HepG2 (cell line): Measurements from ENCODE around the gene MSMB. TPM values are rescaled to one million over a fixed set of nuclear protein-coding genes. Genes with fewer than 3 reads are reported as not detected.

ENCODE experiments used
- CSRNP1 ChIP-seq: sonication (generic); formaldehyde crosslinking; IDR thresholded peaks from 2 replicates; pipeline ENCODE4 v1.8.1; 2023; ENCODE audit warnings: mild to moderate bottlenecking, missing genetic modification reagents
- DMAP1 ChIP-seq: IDR thresholded peaks from 2 replicates; pipeline ENCODE4 v1.6.1; 2016
- FOXA1 ChIP-seq, 2 experiments: fragments of 450-650 bp in 1 of 2; sonication (generic) in 1 of 2; formaldehyde crosslinking in 1 of 2; IDR thresholded peaks; 2 replicates each; pipeline versions ENCODE4 v1.4.0 to v1.6.1; 2016 to 2020; ENCODE audit warnings: missing genetic modification reagents in 1 of 2
- FOXM1 ChIP-seq: sonication (generic); formaldehyde crosslinking; IDR thresholded peaks from 2 replicates; pipeline ENCODE4 v1.5.0; 2020; ENCODE audit warnings: missing genetic modification reagents
- KDM1A ChIP-seq: IDR thresholded peaks from 2 replicates; pipeline ENCODE4 v1.6.1; 2016; ENCODE audit warnings: missing compliant biosample characterization
- KLF13 ChIP-seq: sonication (generic); formaldehyde crosslinking; IDR thresholded peaks from 2 replicates; pipeline ENCODE4 v1.4.0; 2020; ENCODE audit warnings: mild to moderate bottlenecking, missing genetic modification reagents
- REPIN1 ChIP-seq: sonication (generic); formaldehyde crosslinking; IDR thresholded peaks from 2 replicates; pipeline ENCODE4 v1.8.0; 2022; ENCODE audit warnings: missing genetic modification reagents, low read depth, mild to moderate bottlenecking, borderline replicate concordance
- RFX3 ChIP-seq: IDR thresholded peaks from 2 replicates; pipeline ENCODE4 v1.6.1; 2016; ENCODE audit warnings: missing biosample characterization, missing genetic modification reagents
- SMAD9 ChIP-seq: sonication (generic); formaldehyde crosslinking; IDR thresholded peaks from 2 replicates; pipeline ENCODE4 v1.5.1; 2020; ENCODE audit warnings: mild to moderate bottlenecking, missing genetic modification reagents
- SMARCC2 ChIP-seq: fragments of 450-650 bp; IDR thresholded peaks from 2 replicates; pipeline ENCODE4 v1.6.1; 2017; ENCODE audit warnings: antibody characterized with exemption, mild to moderate bottlenecking
- SP1 ChIP-seq, 2 experiments: fragments of 450-650 bp in 1 of 2; sonication (generic) in 1 of 2; formaldehyde crosslinking in 1 of 2; IDR thresholded peaks; 2 replicates each; pipeline versions ENCODE4 v1.4.0 to v1.6.1; 2016 to 2020; ENCODE audit warnings: missing genetic modification reagents in 1 of 2
- SRSF1 ChIP-seq: fragments of 200-400 bp; formaldehyde crosslinking; optimal IDR thresholded peaks from 2 replicates; pipeline ENCODE3; 2017; ENCODE audit warnings: mild to moderate bottlenecking, low read depth, low read length, moderate library complexity
- TRIM24 ChIP-seq: sonication (generic); formaldehyde crosslinking; IDR thresholded peaks from 2 replicates; pipeline ENCODE4 v1.8.0; 2022; ENCODE audit warnings: mild to moderate bottlenecking, missing genetic modification reagents
- ZBTB3 ChIP-seq: sonication (generic); formaldehyde crosslinking; IDR thresholded peaks from 2 replicates; pipeline ENCODE4 v1.4.0; 2020; ENCODE audit warnings: low read depth, mild to moderate bottlenecking, moderate library complexity, missing genetic modification reagents, borderline replicate concordance
- ZNF18 ChIP-seq: sonication (generic); formaldehyde crosslinking; IDR thresholded peaks from 2 replicates; pipeline ENCODE4 v1.8.0; 2022; ENCODE audit warnings: mild to moderate bottlenecking, missing genetic modification reagents; ENCODE audit not compliant: insufficient replicate concordance
- ZNF574 ChIP-seq: sonication (generic); formaldehyde crosslinking; IDR thresholded peaks from 2 replicates; pipeline ENCODE4 v1.4.0; 2020; ENCODE audit warnings: missing genetic modification reagents
- ZNF670 ChIP-seq: sonication (generic); formaldehyde crosslinking; IDR thresholded peaks from 2 replicates; pipeline ENCODE4 v1.8.0; 2022; ENCODE audit warnings: mild to moderate bottlenecking, missing genetic modification reagents, borderline replicate concordance
- ZNF761 ChIP-seq: sonication (generic); formaldehyde crosslinking; conservative IDR thresholded peaks from 2 replicates; pipeline ENCODE4 v1.4.0; 2020; ENCODE audit warnings: mild to moderate bottlenecking, missing genetic modification reagents
- ZNF800 ChIP-seq: sonication (generic); formaldehyde crosslinking; IDR thresholded peaks from 2 replicates; pipeline ENCODE4 v1.4.0; 2020; ENCODE audit warnings: missing genetic modification reagents
- polyA plus RNA-seq, 8 experiments: library from polyadenylated mRNA; depleted of rRNA in 3 of 8; stranded (reverse) in 7 of 8; unstranded in 1 of 8; fragments of >200 nt; fragmentation: Illumina TruSeq in 4 of 8; extraction: Trizol in 4 of 8; gene quantifications; 2 replicates each; pipeline versions ENCODE4 v1.2.1 to v1.2.3, GENCODE V29; 2011 to 2016; ENCODE audit warnings: low read depth in 4 of 8, missing spikeins in 1 of 8, mixed read lengths in 1 of 8; ENCODE audit not compliant: insufficient read depth in 1 of 8
- total RNA-seq, 5 experiments: library from RNA; depleted of rRNA; stranded (reverse); fragments of >200 nt; fragmentation: Illumina TruSeq; extraction: Trizol; gene quantifications; 2 replicates each; pipeline ENCODE4 v1.2.3, GENCODE V29; 2016; ENCODE audit warnings: low read depth in 1 of 5

MSMB gene
- total and polyA plus RNA-seq, 2 of the 13 experiments (the other 11 are each of a cell fraction or from before 2014, with no cell fraction given) = 0.84 TPM; not detected in 1

GRCh38 chr10:46022978-46023702 lies 22.9 kb downstream of the MSMB start (continued):
- TF ChIP-seq SMAD9 (CRISPR knock-in tag) (0 out of 2 replicates have a peak, but pooled peaks have one; percentile 58), ZBTB3 (CRISPR knock-in tag) (no peak), KDM1A (CRISPR knock-in tag) (no peak), ZNF18 (CRISPR knock-in tag) (peak; percentile 84), FOXM1 (no peak), SRSF1 (no peak), ZNF574 (CRISPR knock-in tag) (peak; percentile 85), CSRNP1 (peak; percentile 68), TRIM24 (CRISPR knock-in tag) (no peak), KLF13 (CRISPR knock-in tag) (0 out of 2 replicates have a peak, but pooled peaks have one; percentile 55), ZNF670 (CRISPR knock-in tag) (peak; percentile 76; the same call in 1 of the 2 replicates), SMARCC2 (no peak), REPIN1 (CRISPR knock-in tag) (peak; percentile 93), SP1 (IDR thresholded peaks at IDR 0.05) (no peak), SP1 (CRISPR knock-in tag; IDR thresholded peaks at IDR 0.05) (peak; percentile 66; the same call in 1 of the 2 replicates), RFX3 (CRISPR knock-in tag) (0 out of 2 replicates have a peak, but pooled peaks have one; percentile 8), ZNF761 (CRISPR knock-in tag) (peak; percentile 60; the same call in 1 of the 2 replicates), DMAP1 (CRISPR knock-in tag) (0 out of 2 replicates have a peak, but pooled peaks have one; percentile 50), FOXA1 (IDR thresholded peaks at IDR 0.05) (no peak), FOXA1 (CRISPR knock-in tag; IDR thresholded peaks at IDR 0.05) (peak; percentile 40), ZNF800 (CRISPR knock-in tag) (peak; percentile 83)
